HepG2 (cell line): Measurements from ENCODE around the gene TFRC. TPM values are rescaled to one million over a fixed set of nuclear protein-coding genes. Genes with fewer than 3 reads are reported as not detected.

Experiments used
- ATAC-seq: fragments of 200-7000 bp; cut with Tn5 transposase; 3 replicates; pipeline ENCODE4 v1.9.1; 2020; ENCODE audit warnings: mild to moderate bottlenecking, moderate library complexity
- BruUV-seq: library from RNA; stranded (reverse); fragments of 400-500 nt; replicated peaks from 2 replicates; lab custom pipeline; 2021; lab: Mats Ljungman, UMichigan
- CTCF ChIA-PET: fragments of 300-600 bp; formaldehyde crosslinking; extraction: SDS; loops from one replicate; lab custom pipeline; 2021; ENCODE audit warnings: low total read pairs, inconsistent platforms, low intra/inter-chr PET ratio; lab: Yijun Ruan, JAX
- POLR2A ChIA-PET: fragments of 350-600 bp; sonication (Branson Sonifier 250); formaldehyde crosslinking; loops from one replicate; lab custom pipeline; 2020; ENCODE audit warnings: antibody characterized with exemption, inconsistent platforms; lab: Yijun Ruan, JAX
- DNase-seq: peaks from one replicate; pipeline ENCODE4 v3.0.0-alpha.2; 2015; ENCODE audit warnings: low spot score
- FAIRE-seq: peaks from 3 replicates; lab custom pipeline; 2011; peaks lifted over from hg19 to GRCh38; lab: Jason Lieb, UNC
- H2AFZ ChIP-seq: one replicate; pipeline ENCODE4 v1.6.1; 2011; ENCODE audit warnings: low read length, inconsistent platforms
- H3K27ac ChIP-seq: fragments of 300-600 bp; 3 replicates; pipeline ENCODE4 v1.8.0; 2011; ENCODE audit warnings: mixed run types, mild to moderate bottlenecking, mixed read lengths, low read length, inconsistent platforms; ENCODE audit not compliant: insufficient read depth; ENCODE audit errors: extremely low read length
- H3K27me3 ChIP-seq, 2 experiments: fragments of 200-600 bp in 1 of 2; 2 replicates in 1 of 2; 3 replicates in 1 of 2; pipeline versions ENCODE4 v1.6.0 to v1.8.0; 2011; ENCODE audit warnings: low read length in 2 of 2, mild to moderate bottlenecking in 2 of 2, moderate library complexity in 2 of 2, inconsistent platforms in 1 of 2; ENCODE audit not compliant: insufficient read depth in 2 of 2, control insufficient read depth in 1 of 2
- H3K36me3 ChIP-seq, 2 experiments: fragments of 200-600 bp in 1 of 2; replicated peaks in 1 of 2; 2 replicates in 1 of 2; 3 replicates in 1 of 2; pipeline versions ENCODE4 v1.5.1 to v1.8.0; 2011; ENCODE audit warnings: low read length in 2 of 2, inconsistent platforms in 1 of 2; ENCODE audit not compliant: insufficient read depth in 2 of 2, control insufficient read depth in 1 of 2
- H3K4me1 ChIP-seq: 2 replicates; pipeline ENCODE4 v1.5.1; 2012; ENCODE audit warnings: low read length, inconsistent platforms; ENCODE audit not compliant: insufficient read depth
- H3K4me2 ChIP-seq: 2 replicates; pipeline ENCODE4 v1.6.0; 2011; ENCODE audit warnings: low read depth, low read length, inconsistent platforms
- H3K4me3 ChIP-seq, 3 experiments: fragments of 200-600 bp in 1 of 3; sonication (generic), shearing (Covaris generic) in 1 of 3; replicated peaks in 1 of 3; 2 replicates each; pipeline ENCODE4 v1.5.1; 2011 to 2016; ENCODE audit warnings: low read length in 3 of 3, inconsistent platforms in 2 of 3, low read depth in 2 of 3, mild to moderate bottlenecking in 2 of 3, control low read depth in 1 of 3, mixed read lengths in 1 of 3; ENCODE audit not compliant: insufficient read depth in 1 of 3
- H3K79me2 ChIP-seq: one replicate; pipeline ENCODE4 v1.6.1; 2011; ENCODE audit warnings: low read length, inconsistent platforms; ENCODE audit not compliant: insufficient read depth
- H3K9ac ChIP-seq: 2 replicates; pipeline ENCODE4 v1.6.0; 2011; ENCODE audit warnings: mild to moderate bottlenecking, low read depth, low read length, inconsistent platforms; ENCODE audit not compliant: insufficient read depth
- H3K9me3 ChIP-seq: 2 replicates; pipeline ENCODE4 v1.5.1; 2012; ENCODE audit warnings: mild to moderate bottlenecking, low read length
- H4K20me1 ChIP-seq: 2 replicates; pipeline ENCODE4 v1.6.0; 2011; ENCODE audit warnings: inconsistent platforms, mild to moderate bottlenecking, low read length, moderate library complexity; ENCODE audit not compliant: insufficient read depth
- ARNT ChIP-seq: fragments of 450-650 bp; IDR thresholded peaks from 2 replicates; pipeline ENCODE4 v1.6.1; 2017
- CC2D1A ChIP-seq: sonication (generic); formaldehyde crosslinking; IDR thresholded peaks from 2 replicates; pipeline ENCODE4 v1.8.1; 2023; ENCODE audit warnings: mild to moderate bottlenecking, missing genetic modification reagents
- CCDC6 ChIP-seq: sonication (generic); formaldehyde crosslinking; IDR thresholded peaks from 2 replicates; pipeline ENCODE4 v1.8.1; 2022; ENCODE audit warnings: mild to moderate bottlenecking, missing genetic modification reagents, moderate library complexity
- FOXA3 ChIP-seq: IDR thresholded peaks from 2 replicates; pipeline ENCODE4 v1.6.1; 2016; ENCODE audit warnings: missing genetic modification reagents, missing compliant biosample characterization
- HINFP ChIP-seq: sonication (generic); formaldehyde crosslinking; IDR thresholded peaks from 2 replicates; pipeline ENCODE4 v1.4.0; 2020; ENCODE audit warnings: low read depth, mild to moderate bottlenecking, missing genetic modification reagents
- HNRNPL ChIP-seq: fragments of 200-400 bp; formaldehyde crosslinking; IDR thresholded peaks from 2 replicates; pipeline ENCODE4 v1.6.1; 2017; ENCODE audit warnings: mild to moderate bottlenecking, low read depth, low read length
- LBX2 ChIP-seq: sonication (generic); formaldehyde crosslinking; IDR thresholded peaks from 2 replicates; pipeline ENCODE4 v1.5.0; 2020; ENCODE audit warnings: missing genetic modification reagents, mild to moderate bottlenecking, borderline replicate concordance
- NR2C2 ChIP-seq: sonication (generic); formaldehyde crosslinking; IDR thresholded peaks from 2 replicates; pipeline ENCODE4 v1.4.0; 2020; ENCODE audit warnings: missing genetic modification reagents, mild to moderate bottlenecking, moderate library complexity, borderline replicate concordance
- PAX8 ChIP-seq: sonication (generic); formaldehyde crosslinking; IDR thresholded peaks from 2 replicates; pipeline ENCODE4 v1.8.0; 2022; ENCODE audit warnings: mild to moderate bottlenecking, missing genetic modification reagents, borderline replicate concordance
- SKIL ChIP-seq: sonication (generic); formaldehyde crosslinking; IDR thresholded peaks from 2 replicates; pipeline ENCODE4 v1.8.0; 2022; ENCODE audit warnings: missing genetic modification reagents, mild to moderate bottlenecking, moderate library complexity, borderline replicate concordance
- SSRP1 ChIP-seq: IDR thresholded peaks from 2 replicates; pipeline ENCODE4 v1.6.1; 2016; ENCODE audit warnings: control low read depth
- ZNF121 ChIP-seq: sonication (generic); formaldehyde crosslinking; IDR thresholded peaks from 2 replicates; pipeline ENCODE4 v1.5.0; 2020; ENCODE audit warnings: mild to moderate bottlenecking, missing genetic modification reagents
- ZNF546 ChIP-seq: sonication (generic); formaldehyde crosslinking; conservative IDR thresholded peaks from 2 replicates; pipeline ENCODE4 v1.8.1; 2023; ENCODE audit warnings: mild to moderate bottlenecking, missing genetic modification reagents
- ZNF598 ChIP-seq: sonication (generic); formaldehyde crosslinking; IDR thresholded peaks from 2 replicates; pipeline ENCODE4 v1.5.1; 2020; ENCODE audit warnings: mild to moderate bottlenecking, missing genetic modification reagents, borderline replicate concordance
- WGBS: methylation state at CpG from one replicate; pipeline ENCODE4 v1.1.6; 2017; ENCODE audit warnings: low lambda C conversion rate; 5-methylcytosine and 5-hydroxymethylcytosine counted together
- in situ Hi-C: cut with HindIII; loops from 2 replicates; pipeline ENCODE4 v1.10.0; 2017; ENCODE audit warnings: low pct_unique_long_range_greater_than_20kb; ENCODE audit not compliant: extremely low pct_ligation_motif_present
- intact Hi-C: fragments of 100-400 bp; cut with micrococcal nuclease; formaldehyde crosslinking; loops from one replicate; pipeline ENCODE4 v1.10.0; 2022; ENCODE audit not compliant: unreplicated experiment
- polyA plus RNA-seq, 8 experiments: library from polyadenylated mRNA; depleted of rRNA in 3 of 8; stranded (reverse) in 7 of 8; unstranded in 1 of 8; fragments of >200 nt; fragmentation: Illumina TruSeq in 4 of 8; extraction: Trizol in 4 of 8; gene quantifications; 2 replicates each; pipeline versions ENCODE4 v1.2.1 to v1.2.3, GENCODE V29; 2011 to 2016; ENCODE audit warnings: low read depth in 4 of 8, missing spikeins in 1 of 8, mixed read lengths in 1 of 8; ENCODE audit not compliant: insufficient read depth in 1 of 8
- total RNA-seq, 5 experiments: library from RNA; depleted of rRNA; stranded (reverse); fragments of >200 nt; fragmentation: Illumina TruSeq; extraction: Trizol; gene quantifications; 2 replicates each; pipeline ENCODE4 v1.2.3, GENCODE V29; 2016; ENCODE audit warnings: low read depth in 1 of 5

The TFRC gene
- total and polyA plus RNA-seq, 2 of the 13 experiments (the other 11 are each of a cell fraction or from before 2014, with no cell fraction given), result 188 to 274 TPM

- H3K4me3 ChIP-seq, result no peak overlapping the region
- no peaks in the 10 kb centered on the region for H4K20me1 ChIP-seq
- DNase-seq, result no peak
- intact Hi-C loops (loop anchor here (10.0 kb wide), 1 partner anchor 54 kb away; no protein-coding TSS in a partner anchor), in situ Hi-C loops (no loop called here)
- H3K9me3 ChIP-seq, result no peaks in the 10 kb centered on the region
- CTCF ChIA-PET, result no interaction called here
- POLR2A ChIA-PET, result no interaction called here
- no peak overlapping the region for H3K4me2 ChIP-seq
- H3K27ac ChIP-seq, result no peak overlapping the region
- H3K79me2 ChIP-seq, result no peaks in the 10 kb centered on the region
- H2AFZ ChIP-seq, result no peak overlapping the region
- BruUV-seq, result no TSS peak
- peaks cover 32% of the 10 kb centered on the region for H3K4me1 ChIP-seq
- peaks cover 0 to 5% of the 10 kb centered on the region in 2 experiments; a peak in 2 of 5 replicates for H3K27me3 ChIP-seq
- no peak for ATAC-seq
- no peak overlapping the region for H3K9ac ChIP-seq
- 61% methylated on average over 11 of the region's 11 CpGs for WGBS
- no peak for FAIRE-seq
- no peaks in the 10 kb centered on the region for H3K36me3 ChIP-seq
- no peak for TF ChIP-seq FOXA3
- TF ChIP-seq CCDC6 (CRISPR knock-in tag), result no peak
- TF ChIP-seq HINFP, result no peak
- TF ChIP-seq SSRP1, result no peak
- TF ChIP-seq CC2D1A (CRISPR knock-in tag), result no peak
- TF ChIP-seq PAX8 (CRISPR knock-in tag), result no peak
- TF ChIP-seq ARNT, result no peak
- TF ChIP-seq ZNF598 (CRISPR knock-in tag), result no peak
- no peak for TF ChIP-seq LBX2 (CRISPR knock-in tag)
- no peak for TF ChIP-seq HNRNPL
- TF ChIP-seq ZNF546 (CRISPR knock-in tag), result no peak
- no peak for TF ChIP-seq ZNF121 (CRISPR knock-in tag)
- TF ChIP-seq NR2C2 (CRISPR knock-in tag), result no peak
- TF ChIP-seq SKIL (CRISPR knock-in tag), result no peak
These were observed 39.2 kb upstream of the TFRC start for GRCh38 chr3:196121066-196121465.
